NT2/D1 (cell line): ENCODE results near the gene SIPA1L2.

Experiments
- DNase-seq: peaks from one replicate; pipeline ENCODE4 v3.0.0-alpha.2; 2011; ENCODE audit warnings: low read depth, low spot score
- H3K27me3 ChIP-seq: 2 replicates; pipeline ENCODE4 v1.6.0; 2011; ENCODE audit warnings: mild to moderate bottlenecking; ENCODE audit not compliant: insufficient read length, insufficient read depth
- H3K36me3 ChIP-seq: 2 replicates; pipeline ENCODE4 v1.6.1; 2011; ENCODE audit warnings: mild to moderate bottlenecking, low read length, mixed read lengths; ENCODE audit not compliant: insufficient read depth, insufficient read length
- H3K4me1 ChIP-seq: 2 replicates; pipeline ENCODE4 v1.5.1; 2011; ENCODE audit not compliant: insufficient read depth, insufficient read length
- H3K4me3 ChIP-seq: 2 replicates; pipeline ENCODE4 v1.5.1; 2011; ENCODE audit warnings: low read depth; ENCODE audit not compliant: insufficient read length
- H3K9ac ChIP-seq: 2 replicates; pipeline ENCODE4 v1.6.0; 2011; ENCODE audit warnings: low read depth; ENCODE audit not compliant: insufficient read length
- H3K9me3 ChIP-seq: 2 replicates; pipeline ENCODE4 v1.5.1; 2011; ENCODE audit warnings: mild to moderate bottlenecking, low read length; ENCODE audit not compliant: insufficient read depth
- SUZ12 ChIP-seq: IDR thresholded peaks from 2 replicates; pipeline ENCODE4 v1.6.1; 2011; ENCODE audit not compliant: insufficient read length, insufficient read depth; ENCODE audit errors: extremely low read depth
- YY1 ChIP-seq: IDR thresholded peaks from 2 replicates; pipeline ENCODE4 v1.6.1; 2011; ENCODE audit not compliant: insufficient read length, insufficient read depth
- ZNF274 ChIP-seq: IDR thresholded peaks from 2 replicates; pipeline ENCODE4 v1.6.1; 2011; ENCODE audit warnings: mild to moderate bottlenecking, low read depth, low read length

Gene SIPA1L2

GRCh38 chr1:232667778-232668165 lies 37.8 kb upstream of the SIPA1L2 start:
- H3K9me3 ChIP-seq, result no peaks in the 10 kb centered on the region
- no peak overlapping the region for H3K9ac ChIP-seq
- TF ChIP-seq YY1, result no peak
- no peak for TF ChIP-seq ZNF274
- no peak for TF ChIP-seq SUZ12
- H3K27me3 ChIP-seq, result no peaks in the 10 kb centered on the region
- DNase-seq, result no peak
- no peak overlapping the region for H3K4me3 ChIP-seq
- no peaks in the 10 kb centered on the region for H3K36me3 ChIP-seq
- H3K4me1 ChIP-seq, result no peaks in the 10 kb centered on the region

- H3K4me1 ChIP-seq, result no peaks in the 10 kb centered on the region
- H3K9me3 ChIP-seq, result no peaks in the 10 kb centered on the region
- no peak overlapping the region for H3K4me3 ChIP-seq
- H3K9ac ChIP-seq, result no peak overlapping the region
- DNase-seq, result no peak
- no peaks in the 10 kb centered on the region for H3K27me3 ChIP-seq
- TF ChIP-seq ZNF274 (no peak), SUZ12 (no peak), YY1 (no peak)
- no peaks in the 10 kb centered on the region for H3K36me3 ChIP-seq
Observed at GRCh38 chr1:232667094-232667777, 37.3 kb upstream of the SIPA1L2 start.

GRCh38 chr1:232664844-232665777 lies 35.2 kb upstream of the SIPA1L2 start:
- TF ChIP-seq YY1 (no peak), ZNF274 (no peak), SUZ12 (no peak)
- DNase-seq, result no peak
- Histone ChIP-seq H3K36me3 (no peaks in the 10 kb centered on the region), H3K4me1 (no peaks in the 10 kb centered on the region), H3K9me3 (no peaks in the 10 kb centered on the region), H3K27me3 (no peaks in the 10 kb centered on the region), H3K9ac (no peak overlapping the region), H3K4me3 (no peak overlapping the region)

GRCh38 chr1:232662910-232663309 lies 33.0 kb upstream of the SIPA1L2 start:
- Histone ChIP-seq H3K27me3 (no peaks in the 10 kb centered on the region), H3K36me3 (no peaks in the 10 kb centered on the region), H3K9me3 (no peaks in the 10 kb centered on the region), H3K9ac (no peak overlapping the region), H3K4me3 (no peak overlapping the region), H3K4me1 (no peaks in the 10 kb centered on the region)
- no peak for DNase-seq
- no peak for TF ChIP-seq ZNF274
- no peak for TF ChIP-seq YY1
- TF ChIP-seq SUZ12, result no peak

GRCh38 chr1:232658386-232658785 lies 28.5 kb upstream of the SIPA1L2 start:
- H3K9me3 ChIP-seq, result no peaks in the 10 kb centered on the region

GRCh38 chr1:232657426-232658005 lies 27.6 kb upstream of the SIPA1L2 start:
- TF ChIP-seq YY1 (no peak), SUZ12 (no peak), ZNF274 (no peak)
- Histone ChIP-seq H3K9ac (no peak overlapping the region), H3K4me1 (no peaks in the 10 kb centered on the region), H3K36me3 (no peaks in the 10 kb centered on the region), H3K27me3 (no peaks in the 10 kb centered on the region), H3K9me3 (no peaks in the 10 kb centered on the region), H3K4me3 (no peak overlapping the region)
- no peak for DNase-seq

More at GRCh38 chr1:232658386-232658785, 28.5 kb upstream of the SIPA1L2 start:
- no peaks in the 10 kb centered on the region for H3K27me3 ChIP-seq
- TF ChIP-seq ZNF274, result no peak
- TF ChIP-seq SUZ12, result no peak
- no peak for TF ChIP-seq YY1
- H3K36me3 ChIP-seq, result no peaks in the 10 kb centered on the region
- H3K4me3 ChIP-seq, result no peak overlapping the region
- no peak overlapping the region for H3K9ac ChIP-seq
- no peaks in the 10 kb centered on the region for H3K4me1 ChIP-seq
- DNase-seq, result no peak

GRCh38 chr1:232655746-232656085 lies 25.8 kb upstream of the SIPA1L2 start:
- TF ChIP-seq ZNF274 (no peak), YY1 (no peak), SUZ12 (no peak)
- DNase-seq, result no peak
- Histone ChIP-seq H3K27me3 (no peaks in the 10 kb centered on the region), H3K9me3 (no peaks in the 10 kb centered on the region), H3K9ac (no peak overlapping the region), H3K4me3 (no peak overlapping the region), H3K36me3 (no peaks in the 10 kb centered on the region), H3K4me1 (no peaks in the 10 kb centered on the region)
